H1 (cell line): ENCODE results near the gene KIAA1614. TPM values are rescaled to one million over a fixed set of nuclear protein-coding genes. Genes with fewer than 3 reads are reported as not detected.

Experiments used
- CTCF ChIA-PET: fragments of 300-600 bp; sonication (Branson Sonifier 250); formaldehyde crosslinking; loops from one replicate; lab custom pipeline; 2021; ENCODE audit not compliant: partially characterized antibody; lab: Charles Lee
- POLR2A ChIA-PET: fragments of 300-600 bp; sonication (Branson Sonifier 250); formaldehyde crosslinking; loops from one replicate; lab custom pipeline; 2021; ENCODE audit warnings: inconsistent platforms; ENCODE audit not compliant: partially characterized antibody; lab: Charles Lee
- DNase-seq, 2 experiments: peaks; one replicate each; pipeline versions ENCODE4 v3.0.0 to v3.0.0-alpha.2; 2010 to 2022; ENCODE audit warnings: low spot score in 2 of 2, low read depth in 1 of 2, mixed read lengths in 1 of 2
- FAIRE-seq: peaks from 2 replicates; lab custom pipeline; 2011; peaks lifted over from hg19 to GRCh38; lab: Jason Lieb, UNC
- H2AFZ ChIP-seq: 2 replicates; pipeline ENCODE4 v1.8.1; 2012; ENCODE audit warnings: low read length, inconsistent platforms
- H2AK5ac ChIP-seq: 2 replicates; pipeline ENCODE4 v1.6.1; 2013; ENCODE audit warnings: low read depth, low read length
- H2BK120ac ChIP-seq: replicated peaks from 2 replicates; pipeline ENCODE3; 2013; ENCODE audit warnings: low read depth, low read length, inconsistent platforms
- H2BK12ac ChIP-seq: 2 replicates; pipeline ENCODE4 v1.6.1; 2013; ENCODE audit warnings: low read depth, low read length
- H2BK15ac ChIP-seq: 2 replicates; pipeline ENCODE4 v1.6.1; 2013; ENCODE audit warnings: low read length
- H2BK20ac ChIP-seq: 2 replicates; pipeline ENCODE4 v1.6.1; 2013; ENCODE audit warnings: low read length
- H2BK5ac ChIP-seq: 2 replicates; pipeline ENCODE4 v1.6.1; 2013; ENCODE audit warnings: low read depth, low read length
- H3K14ac ChIP-seq: 2 replicates; pipeline ENCODE4 v1.6.1; 2013; ENCODE audit warnings: inconsistent platforms; ENCODE audit not compliant: insufficient read length
- H3K18ac ChIP-seq: 2 replicates; pipeline ENCODE4 v1.6.1; 2013; ENCODE audit warnings: low read length; ENCODE audit errors: extremely low read depth
- H3K23ac ChIP-seq: 2 replicates; pipeline ENCODE4 v1.6.1; 2013; ENCODE audit warnings: inconsistent platforms; ENCODE audit not compliant: insufficient read length
- H3K23me2 ChIP-seq: 2 replicates; pipeline ENCODE4 v1.6.1; 2013; ENCODE audit warnings: low read depth, low read length
- H3K27ac ChIP-seq: 2 replicates; pipeline ENCODE4 v1.6.1; 2011; ENCODE audit warnings: low read depth, low read length, inconsistent platforms
- H3K27me3 ChIP-seq, 4 experiments: replicated peaks in 1 of 4; 1 replicate in 1 of 4; 2 replicates in 3 of 4; pipeline versions ENCODE4 v1.6.1 to v1.8.1; 2011 to 2013; ENCODE audit warnings: low read length in 3 of 4, mild to moderate bottlenecking in 3 of 4, inconsistent platforms in 2 of 4, mixed read lengths in 2 of 4, moderate library complexity in 1 of 4; ENCODE audit not compliant: control insufficient read depth in 3 of 4, insufficient read depth in 3 of 4; ENCODE audit errors: extremely low read depth in 1 of 4
- H3K36me3 ChIP-seq, 4 experiments: 2 replicates each; pipeline versions ENCODE4 v1.6.1 to v1.8.1; 2011 to 2013; ENCODE audit warnings: mild to moderate bottlenecking in 4 of 4, low read length in 3 of 4, moderate library complexity in 2 of 4, control low read depth in 1 of 4, inconsistent platforms in 1 of 4; ENCODE audit not compliant: insufficient read depth in 4 of 4, control insufficient read depth in 2 of 4
- H3K4ac ChIP-seq: replicated peaks from 2 replicates; pipeline ENCODE3; 2013; ENCODE audit warnings: low read length, low read depth, mixed read lengths, inconsistent platforms; ENCODE audit not compliant: insufficient read length
- H3K4me1 ChIP-seq, 4 experiments: replicated peaks in 1 of 4; 1 replicate in 1 of 4; 2 replicates in 3 of 4; pipeline versions ENCODE4 v1.6.1 to v1.8.1; 2011 to 2013; ENCODE audit warnings: low read length in 3 of 4, inconsistent platforms in 2 of 4, mixed read lengths in 1 of 4; ENCODE audit not compliant: insufficient read depth in 4 of 4, control insufficient read depth in 3 of 4
- H3K4me2 ChIP-seq, 2 experiments: 2 replicates each; pipeline versions ENCODE4 v1.6.1 to v1.8.1; 2011 to 2013; ENCODE audit warnings: low read depth in 2 of 2, low read length in 2 of 2, control low read depth in 1 of 2, inconsistent platforms in 1 of 2, mild to moderate bottlenecking in 1 of 2; ENCODE audit not compliant: insufficient read depth in 1 of 2
- H3K4me3 ChIP-seq, 4 experiments: fragments of 200-600, 300-600 bp in 1 of 4; sonication (generic), shearing (Covaris generic), sonication (Bioruptor Twin) in 1 of 4; 2 replicates each; pipeline versions ENCODE4 v1.5.1 to v1.8.1; 2011 to 2016; ENCODE audit warnings: low read length in 4 of 4, low read depth in 3 of 4, control low read depth in 2 of 4, inconsistent platforms in 2 of 4, mild to moderate bottlenecking in 2 of 4, mixed read lengths in 1 of 4, moderate library complexity in 1 of 4; ENCODE audit not compliant: insufficient read depth in 2 of 4; ENCODE audit errors: extremely low read depth in 1 of 4
- H3K56ac ChIP-seq: replicated peaks from 2 replicates; pipeline ENCODE3; 2013; ENCODE audit warnings: low read depth, mild to moderate bottlenecking, mixed read lengths, low read length, inconsistent platforms; ENCODE audit not compliant: insufficient read length
- H3K79me1 ChIP-seq: 2 replicates; pipeline ENCODE4 v1.6.1; 2013; ENCODE audit warnings: low read depth, low read length, control low read depth
- H3K79me2 ChIP-seq, 2 experiments: 2 replicates each; pipeline versions ENCODE4 v1.6.1 to v1.8.1; 2012 to 2013; ENCODE audit warnings: low read length in 2 of 2, mild to moderate bottlenecking in 2 of 2, inconsistent platforms in 1 of 2; ENCODE audit not compliant: insufficient read depth in 2 of 2, control insufficient read depth in 1 of 2
- H3K9ac ChIP-seq, 4 experiments: replicated peaks in 1 of 4; 1 replicate in 1 of 4; 2 replicates in 3 of 4; pipeline versions ENCODE4 v1.6.1 to v1.8.1; 2011 to 2013; ENCODE audit warnings: low read depth in 3 of 4, low read length in 3 of 4, control low read depth in 2 of 4, mild to moderate bottlenecking in 2 of 4, moderate library complexity in 2 of 4, inconsistent platforms in 1 of 4; ENCODE audit errors: extremely low read depth in 1 of 4
- H3K9me3 ChIP-seq, 2 experiments: 2 replicates each; pipeline versions ENCODE4 v1.6.1 to v1.8.1; 2012 to 2013; ENCODE audit warnings: mild to moderate bottlenecking in 2 of 2, moderate library complexity in 2 of 2, control low read depth in 1 of 2, inconsistent platforms in 1 of 2, low read depth in 1 of 2, low read length in 1 of 2, mixed read lengths in 1 of 2; ENCODE audit not compliant: insufficient read depth in 2 of 2
- H4K20me1 ChIP-seq, 2 experiments: replicated peaks in 1 of 2; 2 replicates each; pipeline versions ENCODE3 to v1.8.1; 2011 to 2013; ENCODE audit warnings: inconsistent platforms in 2 of 2, low read length in 2 of 2, mild to moderate bottlenecking in 1 of 2; ENCODE audit not compliant: insufficient read depth in 2 of 2, control insufficient read depth in 1 of 2
- H4K5ac ChIP-seq: 2 replicates; pipeline ENCODE4 v1.6.1; 2013; ENCODE audit warnings: low read length, low read depth, mixed read lengths, inconsistent platforms; ENCODE audit not compliant: insufficient read length
- H4K8ac ChIP-seq: 2 replicates; pipeline ENCODE4 v1.8.0; 2013; ENCODE audit warnings: mild to moderate bottlenecking, moderate library complexity, low read length, inconsistent platforms; ENCODE audit not compliant: insufficient read depth; ENCODE audit errors: extremely low read depth
- H4K91ac ChIP-seq: replicated peaks from 2 replicates; pipeline ENCODE3; 2013; ENCODE audit warnings: low read length, mixed read lengths, inconsistent platforms; ENCODE audit not compliant: insufficient read length
- GTF2F1 ChIP-seq: IDR thresholded peaks from 2 replicates; pipeline ENCODE4 v1.6.1; 2012; ENCODE audit warnings: low read depth, low read length, improper control_type of control experiment, borderline replicate concordance
- KDM1A ChIP-seq: fragments of 200-600, 300-600 bp; sonication (generic); IDR thresholded peaks from 2 replicates; pipeline ENCODE4 v1.7.1; 2016; ENCODE audit warnings: mild to moderate bottlenecking, low read length, borderline replicate concordance
- NANOG ChIP-seq: IDR thresholded peaks from 2 replicates; pipeline ENCODE4 v1.6.1; 2011; ENCODE audit warnings: low read length, low read depth, mild to moderate bottlenecking, inconsistent platforms; ENCODE audit not compliant: insufficient read depth, poor library complexity, severe bottlenecking
- NRF1 ChIP-seq: IDR thresholded peaks from 2 replicates; pipeline ENCODE4 v1.6.1; 2011; ENCODE audit warnings: mild to moderate bottlenecking, low read depth, low read length, improper control_type of control experiment
- whole genome bisulfite sequencing, 2 experiments: shearing (Covaris generic) in 1 of 2; methylation state at CpG; one replicate each; pipeline versions ENCODE4 v1.1.6 to v1.1.7; 2013 to 2015; ENCODE audit warnings: low lambda C conversion rate in 2 of 2, mixed read lengths in 2 of 2, inconsistent platforms in 1 of 2, low coverage in 1 of 2, missing lambda C conversion rate in 1 of 2; ENCODE audit not compliant: insufficient replicate concordance in 2 of 2, insufficient coverage in 1 of 2, insufficient read length in 1 of 2; ENCODE audit errors: extremely low coverage in 1 of 2, missing lambda C conversion rate in 1 of 2; 5-methylcytosine and 5-hydroxymethylcytosine counted together
- polyA plus RNA-seq, 7 experiments: library from polyadenylated mRNA; depleted of rRNA in 3 of 7; stranded (reverse) in 5 of 7; unstranded in 2 of 7; fragments of >200 nt in 5 of 7; fragments of 200-250 nt in 2 of 7; gene quantifications; 1 replicate in 5 of 7; 2 replicates in 1 of 7; 4 replicates in 1 of 7; pipeline versions ENCODE4 v1.2.1 to v1.2.3, GENCODE V29; 2011 to 2013; ENCODE audit warnings: missing spikeins in 2 of 7, mixed read lengths in 2 of 7
- total RNA-seq: library from RNA; stranded (reverse); fragmentation: NEBNext Ultra II Directional; extraction: Animal tissue kit (Norgen Biotek cat#: 25700); gene quantifications from 2 replicates; pipeline ENCODE4 v1.2.1, GENCODE V29; 2021
- TF ChIP-seq, protein P1 (sequence below): IDR thresholded peaks from 2 replicates; pipeline ENCODE4 v1.6.1; 2012; ENCODE audit warnings: low read length, inconsistent platforms

The KIAA1614 gene
- total and polyA plus RNA-seq, 2 of the 8 experiments (the other 6 are each of a cell fraction or from before 2014, with no cell fraction given): 1.3 to 3.1 TPM

DNA sequence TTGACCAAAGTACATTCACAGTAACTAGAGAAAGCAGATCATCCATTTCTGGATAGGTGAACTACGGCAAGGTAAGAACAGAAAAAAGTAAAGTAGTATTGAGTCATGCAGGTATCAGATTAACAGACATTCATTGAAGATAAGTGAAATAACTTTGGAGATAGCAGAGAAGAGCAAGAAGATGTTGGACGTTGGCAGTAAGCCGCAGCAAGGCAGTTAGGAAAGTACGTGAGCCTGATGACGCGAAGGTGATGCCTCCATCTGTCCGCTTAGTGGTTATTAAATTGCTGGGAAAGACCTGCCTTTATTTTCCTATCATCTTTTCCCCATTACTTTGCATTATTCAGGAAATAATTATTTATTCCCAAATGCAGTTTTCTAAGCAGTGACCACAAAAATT lies 24.9 kb upstream of the KIAA1614 start:
- CTCF ChIA-PET: interaction anchor here (0.6 to 1.5 kb wide), 8 partner anchors 9 to 254 kb away, joined by 3 to 7 read pairs (median 3); no protein-coding TSS in a partner anchor
- H3K4ac ChIP-seq: no peak overlapping the region
- H3K9me3 ChIP-seq: no peaks in the 10 kb centered on the region
- no peaks in the 10 kb centered on the region for H4K20me1 ChIP-seq
- no peak overlapping the region for H2AFZ ChIP-seq
- H3K9ac ChIP-seq: no peak overlapping the region
- no peak overlapping the region for H2BK12ac ChIP-seq
- no peaks in the 10 kb centered on the region for H3K27me3 ChIP-seq
- no peak for FAIRE-seq
- no peak overlapping the region for H2AK5ac ChIP-seq
- no peak overlapping the region for H3K18ac ChIP-seq
- no peak overlapping the region for H4K91ac ChIP-seq
- no peak overlapping the region for H2BK20ac ChIP-seq
- no peaks in the 10 kb centered on the region for H3K4me1 ChIP-seq
- no peak overlapping the region for H2BK15ac ChIP-seq
- no peak overlapping the region for H3K56ac ChIP-seq
- no peaks in the 10 kb centered on the region for H3K79me1 ChIP-seq
- POLR2A ChIA-PET: no interaction called here
- no peaks in the 10 kb centered on the region for H3K79me2 ChIP-seq
- H3K23ac ChIP-seq: no peak overlapping the region
- H3K4me2 ChIP-seq: no peak overlapping the region
- no peak for DNase-seq
- H3K36me3 ChIP-seq: no peaks in the 10 kb centered on the region; a peak in 1 of 8 replicates
- no peak overlapping the region for H3K4me3 ChIP-seq
- H2BK5ac ChIP-seq: no peak overlapping the region
- no peaks in the 10 kb centered on the region for H3K23me2 ChIP-seq
- H3K27ac ChIP-seq: no peak overlapping the region
- no peak overlapping the region for H2BK120ac ChIP-seq
- WGBS, 2 experiments: 95% methylated on average over 7 of the region's 7 CpGs; no CpG with 5 or more reads in 1 of the 2 experiments
- H3K14ac ChIP-seq: no peak overlapping the region
- H4K5ac ChIP-seq: no peak overlapping the region
- no peak overlapping the region for H4K8ac ChIP-seq
- no peak for TF ChIP-seq KDM1A
- TF ChIP-seq GTF2F1: no peak
- no peak for TF ChIP-seq NRF1
- TF ChIP-seq, protein P1, sequence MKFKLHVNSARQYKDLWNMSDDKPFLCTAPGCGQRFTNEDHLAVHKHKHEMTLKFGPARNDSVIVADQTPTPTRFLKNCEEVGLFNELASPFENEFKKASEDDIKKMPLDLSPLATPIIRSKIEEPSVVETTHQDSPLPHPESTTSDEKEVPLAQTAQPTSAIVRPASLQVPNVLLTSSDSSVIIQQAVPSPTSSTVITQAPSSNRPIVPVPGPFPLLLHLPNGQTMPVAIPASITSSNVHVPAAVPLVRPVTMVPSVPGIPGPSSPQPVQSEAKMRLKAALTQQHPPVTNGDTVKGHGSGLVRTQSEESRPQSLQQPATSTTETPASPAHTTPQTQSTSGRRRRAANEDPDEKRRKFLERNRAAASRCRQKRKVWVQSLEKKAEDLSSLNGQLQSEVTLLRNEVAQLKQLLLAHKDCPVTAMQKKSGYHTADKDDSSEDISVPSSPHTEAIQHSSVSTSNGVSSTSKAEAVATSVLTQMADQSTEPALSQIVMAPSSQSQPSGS: no peak
- TF ChIP-seq NANOG: no peak
